PC-3 (cell line): ENCODE measurements around the gene OSBPL2.

Experiments used
- CTCF ChIP-seq: fragments of 300-600 bp; sonication (generic); conservative IDR thresholded peaks from 2 replicates; pipeline ENCODE4 v1.5.1; 2017; ENCODE audit warnings: antibody characterized with exemption, low read depth, mild to moderate bottlenecking, low read length
- EZH2 ChIP-seq: fragments of 300-600 bp; sonication (generic); IDR thresholded peaks from one replicate; pipeline ENCODE4 v1.6.1; 2017; ENCODE audit warnings: antibody characterized with exemption, mild to moderate bottlenecking, low read length; ENCODE audit not compliant: unreplicated experiment
- EZH2phosphoT487 ChIP-seq: fragments of 300-600 bp; sonication (generic); IDR thresholded peaks from 2 replicates; pipeline ENCODE4 v1.6.1; 2018; ENCODE audit warnings: mild to moderate bottlenecking, antibody characterized with exemption, low read length, borderline replicate concordance

GRCh38 chr20:62232770-62233645 is 5.3 kb upstream of the OSBPL2 start:
- TF ChIP-seq CTCF (no peak), EZH2 (no peak), EZH2phosphoT487 (no peak)
